ENCODE data around the gene KNSTRN.
A peak's percentile ranks its signal among the peaks of the same experiment; 100 is the strongest.

The KNSTRN gene

DNA sequence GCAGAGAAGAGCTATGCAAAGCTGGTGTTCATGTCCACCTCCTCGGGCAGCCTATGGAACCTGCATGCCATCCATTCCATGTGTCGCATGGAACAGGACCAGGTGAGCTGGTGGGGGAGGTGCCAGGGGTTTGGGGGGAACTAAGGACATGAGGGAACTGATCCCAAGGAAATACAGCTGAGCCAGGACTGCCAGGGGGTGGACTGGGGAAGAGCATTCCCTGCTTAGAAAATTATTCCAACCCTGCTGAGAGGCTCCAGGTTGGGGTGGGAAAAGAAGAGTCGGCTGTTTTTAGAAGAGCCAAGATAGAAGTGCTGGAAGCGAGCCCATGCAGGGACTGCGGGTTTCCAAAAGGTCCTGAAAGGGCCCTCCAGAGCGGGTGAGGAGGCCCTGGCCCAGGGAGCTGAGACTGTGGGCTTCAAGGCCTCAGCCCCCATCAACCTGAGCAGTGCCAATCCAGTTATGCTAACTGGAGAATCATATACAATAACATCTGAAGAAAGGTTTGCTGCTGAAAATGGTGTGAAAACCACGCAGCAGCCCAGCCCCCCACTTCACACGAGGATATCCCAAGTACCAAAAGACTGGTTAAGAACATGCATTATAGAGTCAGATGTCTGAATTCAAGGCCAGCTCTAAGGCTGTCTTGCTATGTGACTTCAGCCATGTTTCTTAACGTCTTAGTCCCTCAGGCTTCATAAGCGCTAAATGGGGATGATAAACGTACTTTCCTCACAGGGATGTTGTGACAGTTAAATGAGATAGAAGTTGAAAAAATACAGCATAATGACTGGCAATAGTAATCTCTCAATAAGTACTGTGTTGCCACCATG, 16.7 kb upstream of the KNSTRN start:
- DNase-seq (ENCODE audit: low spot score) = no peak

DNA sequence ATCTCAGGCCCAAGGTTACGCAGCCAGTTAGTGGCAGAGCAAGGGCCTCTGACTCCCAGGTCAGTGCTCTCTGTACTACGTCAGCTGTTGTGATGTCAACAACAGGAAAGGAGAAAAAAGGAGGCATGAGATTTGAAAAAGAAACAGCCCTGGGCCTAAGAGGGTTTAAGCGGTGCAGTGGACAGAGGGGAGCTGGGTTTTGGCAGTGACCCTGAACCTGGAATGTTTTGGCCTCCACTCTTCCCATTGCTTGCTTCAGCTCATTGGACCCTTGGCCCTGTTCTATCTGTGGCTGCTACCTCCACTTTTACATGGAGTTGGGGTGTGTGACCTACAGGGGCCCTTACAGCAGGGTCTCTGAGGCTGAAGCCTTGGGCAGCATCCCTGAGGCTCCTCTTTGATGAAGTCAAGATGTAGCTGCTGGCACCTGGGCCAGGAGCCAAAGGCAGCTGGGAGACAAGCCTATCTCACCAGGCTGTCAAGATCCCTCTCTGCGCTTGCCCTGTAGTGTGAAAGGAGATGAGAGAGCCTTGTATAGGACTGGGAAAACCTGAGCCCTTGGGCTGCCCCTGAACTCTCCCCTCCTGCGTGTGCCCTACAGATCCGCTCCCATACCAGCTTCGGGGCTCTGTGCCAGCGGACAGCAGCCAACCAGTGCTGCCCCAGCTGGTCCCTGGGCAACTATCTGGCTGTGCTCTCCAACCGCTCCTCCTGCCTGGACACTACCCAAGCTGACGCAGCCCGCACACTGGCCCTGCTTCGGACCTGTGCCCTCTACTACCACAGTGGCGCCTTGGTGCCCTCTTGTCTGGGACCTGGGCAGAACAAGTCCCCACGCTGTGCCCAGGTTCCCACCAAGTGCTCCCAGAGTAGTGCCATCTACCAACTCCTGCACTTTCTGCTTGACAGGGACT, 15.8 kb upstream of the KNSTRN start:
- no peak for DNase-seq (ENCODE audit: low spot score)

DNA sequence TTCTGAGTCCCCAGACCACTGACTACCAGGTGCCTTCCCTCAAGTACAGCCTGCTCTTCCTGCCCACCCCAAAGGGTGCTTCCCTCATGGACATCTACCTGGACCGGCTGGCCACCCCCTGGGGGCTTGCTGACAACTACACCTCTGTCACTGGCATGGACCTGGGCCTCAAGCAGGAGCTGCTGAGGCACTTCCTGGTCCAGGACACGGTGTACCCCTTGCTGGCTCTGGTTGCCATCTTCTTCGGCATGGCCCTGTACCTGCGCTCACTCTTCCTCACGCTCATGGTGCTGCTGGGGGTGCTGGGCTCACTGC, 15.2 kb upstream of the KNSTRN start:
- DNase-seq (ENCODE audit: low spot score) = no peak

DNA sequence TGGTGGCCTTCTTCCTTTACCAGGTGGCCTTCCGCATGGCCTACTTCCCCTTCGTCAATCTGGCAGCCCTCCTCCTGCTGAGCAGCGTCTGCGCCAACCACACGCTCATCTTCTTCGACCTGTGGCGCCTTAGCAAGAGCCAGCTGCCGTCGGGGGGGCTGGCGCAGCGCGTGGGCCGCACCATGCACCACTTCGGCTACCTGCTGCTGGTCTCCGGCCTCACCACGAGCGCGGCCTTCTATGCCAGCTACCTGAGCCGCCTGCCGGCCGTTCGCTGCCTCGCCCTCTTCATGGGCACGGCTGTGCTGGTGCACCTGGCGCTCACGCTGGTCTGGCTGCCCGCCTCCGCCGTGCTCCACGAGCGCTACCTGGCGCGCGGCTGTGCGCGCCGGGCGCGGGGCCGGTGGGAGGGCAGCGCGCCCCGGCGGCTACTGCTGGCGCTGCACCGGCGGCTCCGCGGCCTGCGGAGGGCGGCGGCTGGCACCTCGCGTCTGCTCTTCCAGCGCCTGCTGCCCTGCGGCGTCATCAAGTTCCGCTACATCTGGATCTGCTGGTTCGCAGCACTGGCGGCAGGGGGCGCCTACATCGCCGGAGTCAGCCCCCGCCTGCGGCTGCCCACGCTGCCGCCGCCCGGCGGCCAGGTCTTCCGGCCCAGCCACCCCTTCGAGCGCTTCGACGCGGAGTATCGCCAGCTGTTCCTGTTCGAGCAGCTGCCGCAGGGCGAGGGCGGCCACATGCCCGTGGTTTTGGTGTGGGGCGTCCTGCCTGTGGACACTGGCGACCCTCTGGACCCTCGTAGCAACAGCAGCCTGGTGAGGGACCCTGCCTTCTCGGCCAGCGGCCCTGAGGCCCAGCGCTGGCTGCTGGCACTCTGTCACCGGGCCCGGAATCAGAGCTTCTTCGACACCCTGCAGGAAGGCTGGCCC, 14.6 kb upstream of the KNSTRN start:
- peak; percentile 95 for DNase-seq (ENCODE audit: low spot score)

DNA sequence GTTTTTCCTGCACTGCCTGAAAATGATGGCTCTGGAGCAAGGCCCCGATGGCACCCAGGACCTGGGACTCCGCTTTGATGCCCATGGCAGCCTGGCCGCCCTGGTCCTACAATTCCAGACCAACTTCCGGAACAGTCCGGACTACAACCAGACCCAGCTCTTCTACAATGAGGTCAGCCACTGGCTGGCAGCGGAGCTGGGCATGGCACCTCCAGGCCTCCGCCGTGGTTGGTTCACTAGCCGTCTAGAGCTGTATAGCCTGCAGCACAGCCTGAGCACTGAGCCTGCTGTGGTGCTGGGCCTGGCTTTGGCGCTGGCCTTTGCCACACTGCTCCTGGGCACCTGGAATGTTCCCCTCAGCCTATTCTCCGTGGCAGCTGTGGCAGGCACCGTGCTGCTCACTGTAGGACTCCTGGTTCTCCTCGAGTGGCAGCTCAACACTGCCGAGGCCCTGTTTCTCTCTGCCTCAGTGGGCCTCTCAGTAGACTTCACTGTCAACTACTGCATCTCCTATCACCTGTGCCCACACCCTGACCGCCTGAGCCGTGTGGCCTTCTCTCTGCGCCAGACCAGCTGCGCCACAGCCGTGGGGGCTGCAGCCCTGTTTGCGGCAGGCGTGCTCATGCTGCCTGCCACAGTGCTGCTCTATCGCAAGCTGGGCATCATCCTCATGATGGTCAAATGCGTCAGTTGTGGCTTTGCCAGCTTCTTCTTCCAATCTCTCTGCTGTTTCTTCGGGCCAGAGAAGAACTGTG, 13.6 kb upstream of the KNSTRN start:
- DNase-seq (ENCODE audit: low spot score) = no peak

DNA sequence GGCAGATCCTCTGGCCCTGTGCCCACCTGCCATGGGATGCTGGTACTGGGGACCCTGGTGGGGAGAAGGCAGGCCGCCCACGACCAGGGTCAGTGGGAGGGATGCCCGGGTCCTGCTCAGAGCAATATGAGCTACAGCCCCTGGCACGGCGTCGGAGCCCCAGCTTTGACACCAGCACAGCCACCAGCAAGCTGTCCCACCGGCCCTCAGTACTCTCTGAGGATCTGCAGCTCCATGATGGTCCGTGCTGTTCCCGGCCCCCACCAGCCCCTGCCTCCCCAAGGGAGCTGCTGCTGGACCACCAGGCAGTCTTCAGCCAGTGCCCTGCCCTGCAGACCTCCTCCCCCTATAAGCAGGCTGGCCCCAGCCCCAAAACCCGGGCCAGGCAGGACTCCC, 13.0 kb upstream of the KNSTRN start:
- no peak for DNase-seq (ENCODE audit: low spot score)

DNA sequence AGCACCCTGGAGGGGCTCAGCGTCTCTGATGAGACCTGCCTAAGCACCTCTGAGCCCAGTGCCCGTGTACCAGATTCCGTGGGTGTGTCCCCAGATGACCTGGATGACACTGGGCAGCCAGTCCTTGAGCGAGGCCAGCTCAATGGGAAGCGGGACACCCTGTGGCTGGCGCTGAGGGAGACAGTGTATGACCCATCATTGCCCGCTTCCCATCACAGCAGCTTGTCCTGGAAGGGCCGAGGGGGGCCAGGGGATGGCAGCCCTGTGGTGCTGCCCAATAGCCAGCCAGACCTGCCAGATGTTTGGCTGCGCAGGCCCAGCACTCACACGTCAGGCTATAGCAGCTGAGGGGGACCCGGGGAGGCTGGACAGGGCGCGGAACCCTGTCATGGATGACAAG, 12.6 kb upstream of the KNSTRN start:
- no peak for DNase-seq (ENCODE audit: low spot score)

DNA sequence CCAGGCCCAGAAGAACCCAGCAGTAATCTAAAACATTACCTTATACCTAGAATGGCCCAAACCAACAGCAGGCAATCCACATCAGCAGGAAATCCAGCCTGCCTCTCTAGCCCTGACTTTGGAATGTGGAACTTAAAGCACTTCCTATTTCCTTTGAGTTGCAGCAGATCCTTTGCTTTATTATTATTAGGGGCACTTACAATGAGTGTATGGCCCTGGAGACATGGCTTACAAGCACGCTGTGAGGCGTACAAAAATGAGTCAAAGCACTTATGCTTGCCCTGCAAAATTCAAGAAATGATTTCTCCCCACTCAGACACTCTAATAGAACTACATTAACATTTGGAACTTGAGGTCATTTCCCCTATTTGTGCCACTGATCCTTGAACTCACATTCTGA, 9.5 kb upstream of the KNSTRN start:
- DNase-seq (ENCODE audit: low spot score) = no peak

DNA sequence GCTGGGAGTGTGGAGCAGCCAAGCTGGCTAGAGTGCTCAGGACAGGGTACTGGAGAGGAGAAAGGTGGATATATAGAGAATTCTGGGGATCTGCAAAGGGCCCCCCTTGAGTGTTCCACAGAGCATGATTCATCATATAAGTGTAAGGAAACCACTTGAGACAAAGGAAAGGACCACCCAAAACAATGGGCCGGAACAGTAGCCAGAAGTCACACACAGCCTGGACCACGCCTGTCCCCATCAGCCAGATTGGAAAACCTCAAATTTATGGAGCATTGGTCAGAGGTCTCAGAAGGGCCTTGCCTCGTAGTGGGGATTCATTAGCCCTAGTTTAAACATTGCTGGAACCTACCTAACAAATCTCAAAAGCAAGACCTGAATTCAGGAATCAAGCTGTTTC, 4.9 kb upstream of the KNSTRN start:
- DNase-seq (ENCODE audit: low spot score) = no peak

DNA sequence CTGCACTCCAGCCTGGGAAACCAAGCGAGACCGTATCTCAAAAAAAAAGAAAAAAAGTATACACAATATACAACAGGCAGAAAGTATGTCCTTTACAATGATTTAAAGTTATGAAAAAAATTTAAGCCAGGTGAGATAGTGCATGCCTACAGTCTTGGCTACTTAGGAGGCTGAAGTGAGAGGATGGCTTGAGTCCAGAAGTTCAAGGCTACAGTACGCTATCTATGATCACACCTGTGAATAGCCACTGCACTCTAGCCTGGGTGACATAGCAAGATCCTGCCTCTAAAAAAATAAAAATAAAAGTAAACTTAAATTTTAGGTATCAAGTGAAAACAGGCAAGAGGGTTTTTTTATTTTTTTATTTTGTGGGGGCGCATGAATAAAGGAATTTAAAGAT, 3.1 kb upstream of the KNSTRN start:
- DNase-seq (ENCODE audit: low spot score) = no peak

DNA sequence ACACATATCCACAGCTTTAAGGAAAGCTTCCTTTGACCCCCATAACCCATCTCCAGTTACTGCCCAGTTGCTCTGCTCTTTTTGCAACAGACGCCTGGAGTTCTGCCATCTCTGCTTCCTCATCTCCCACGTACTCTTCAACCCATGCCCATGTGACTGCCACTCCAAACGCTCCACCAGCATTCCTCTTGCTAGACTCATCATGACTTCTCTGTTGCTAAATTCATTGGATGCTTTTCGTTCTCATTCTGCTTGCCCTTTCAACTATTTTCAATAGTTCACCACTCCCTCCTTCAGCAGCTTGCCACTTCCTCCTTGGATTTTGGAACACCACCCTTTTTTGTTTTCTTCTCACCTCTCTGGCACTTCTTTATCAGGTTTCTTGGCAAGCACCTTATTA, 2.7 kb upstream of the KNSTRN start:
- DNase-seq (ENCODE audit: low spot score) = peak; percentile 92

DNA sequence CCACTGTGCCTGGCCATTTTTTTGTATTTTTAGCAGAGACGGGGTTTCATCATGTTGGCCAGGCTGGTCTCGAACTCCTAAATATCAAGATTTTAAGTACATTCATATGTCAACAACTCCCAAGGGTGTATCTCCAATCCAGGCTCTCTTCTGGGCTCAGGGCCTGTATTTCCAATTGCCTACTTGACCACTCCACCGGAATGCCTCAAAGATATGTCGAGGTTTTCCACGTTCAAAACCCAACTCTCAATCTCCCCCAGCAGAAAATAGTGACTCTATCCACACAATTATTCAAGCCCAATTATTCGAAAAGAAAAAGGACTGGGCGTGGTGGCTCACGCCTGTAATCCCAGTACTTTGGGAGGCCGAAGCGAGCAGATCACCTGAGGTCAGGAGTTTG, 1.9 kb upstream of the KNSTRN start:
- no peak for DNase-seq (ENCODE audit: low spot score)

DNA sequence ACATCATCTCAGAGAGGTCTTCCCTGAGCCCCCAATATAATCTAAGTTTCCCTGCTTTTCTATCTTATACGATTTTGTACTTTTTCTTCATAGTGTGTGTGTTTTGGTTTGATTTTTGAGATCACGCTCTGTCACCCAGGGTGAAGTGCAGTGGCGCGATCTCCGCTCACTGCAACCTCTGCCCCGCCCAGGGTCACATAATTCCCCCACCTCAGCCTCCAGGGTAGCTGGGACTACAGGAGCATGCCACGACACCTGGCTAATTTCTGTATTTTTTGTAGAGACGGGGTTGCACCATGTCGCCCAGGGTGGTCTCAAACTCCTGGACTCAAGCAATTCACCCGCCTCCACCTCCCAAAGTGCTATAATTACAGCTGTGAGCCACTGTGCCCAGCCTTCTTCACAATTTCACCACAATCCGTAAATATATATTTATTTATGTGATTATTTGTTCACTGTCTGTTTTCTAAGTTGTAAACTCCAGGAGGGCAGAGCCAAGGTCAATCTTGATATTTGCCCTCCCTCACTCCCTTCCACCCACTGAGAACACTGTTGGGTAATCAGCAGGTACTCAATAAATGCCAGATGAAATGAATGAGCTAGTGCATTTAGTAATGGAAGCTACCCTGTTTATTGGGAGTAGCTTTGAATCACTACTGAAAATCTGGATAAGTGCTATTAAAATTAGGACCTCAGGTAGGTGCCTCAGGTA, 547 bp upstream of the KNSTRN start:
- no peak for DNase-seq (ENCODE audit: low spot score)

DNA sequence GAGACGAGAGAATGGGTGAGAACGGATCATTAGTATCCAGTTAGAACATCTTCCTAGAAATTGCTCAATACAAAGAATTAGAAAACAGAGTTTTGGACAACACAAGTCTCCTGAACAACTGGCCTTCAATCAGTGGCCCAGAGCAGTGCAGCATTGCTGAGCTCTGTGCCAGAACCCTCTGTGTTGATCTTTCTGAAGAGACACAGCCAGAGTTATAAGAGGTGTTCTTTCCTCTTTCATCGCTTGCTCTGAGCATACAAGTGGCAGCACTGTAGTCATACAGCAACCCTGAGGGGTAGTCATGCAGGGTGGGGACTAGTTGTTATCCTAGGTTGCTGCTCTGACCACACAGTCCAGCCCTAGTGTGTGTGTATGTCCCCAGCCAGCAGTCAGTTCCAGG, 4.0 kb downstream of the KNSTRN start:
- no peak for DNase-seq (ENCODE audit: low spot score)

DNA sequence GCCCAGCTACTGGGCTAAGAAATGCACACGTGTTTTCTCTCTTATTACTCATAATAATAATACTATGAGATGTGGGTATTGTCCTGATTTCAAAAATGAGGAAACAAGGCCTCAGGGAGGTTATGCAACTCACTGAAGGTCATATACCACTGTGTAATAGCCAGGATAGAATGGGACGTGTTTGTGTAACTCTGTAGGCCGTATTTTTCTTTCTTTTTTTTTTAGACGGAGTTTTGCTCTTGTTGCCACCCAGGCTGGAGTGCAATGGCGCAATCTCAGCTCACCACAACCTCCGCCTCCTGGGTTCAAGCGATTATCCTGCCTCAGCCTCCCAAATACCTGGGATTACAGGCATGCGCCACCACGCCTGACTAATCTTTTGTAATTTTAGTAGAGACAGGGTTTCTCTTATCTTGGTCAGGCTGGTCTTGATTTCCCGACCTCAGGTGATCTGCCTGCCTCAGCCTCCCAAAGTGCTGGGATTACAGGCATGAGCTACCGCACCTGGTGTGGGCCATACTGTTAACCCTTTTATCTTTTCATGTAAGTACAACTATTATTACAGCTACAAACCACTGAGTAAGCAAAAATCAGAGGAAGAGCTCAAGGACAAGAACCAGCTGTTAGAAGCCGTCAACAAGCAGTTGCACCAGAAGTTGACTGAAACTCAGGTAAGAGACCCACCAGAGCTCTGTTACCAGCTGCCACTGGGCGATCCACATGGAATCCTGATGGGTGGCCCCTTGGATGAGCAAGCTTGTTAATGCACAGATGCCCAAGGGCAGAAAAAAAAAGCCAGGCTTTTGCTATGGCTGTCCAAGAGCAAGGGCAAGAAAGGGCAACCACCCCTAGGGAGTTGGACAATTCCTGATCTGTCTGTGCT, 6.7 kb downstream of the KNSTRN start:
- no peak for DNase-seq (ENCODE audit: low spot score)

DNA sequence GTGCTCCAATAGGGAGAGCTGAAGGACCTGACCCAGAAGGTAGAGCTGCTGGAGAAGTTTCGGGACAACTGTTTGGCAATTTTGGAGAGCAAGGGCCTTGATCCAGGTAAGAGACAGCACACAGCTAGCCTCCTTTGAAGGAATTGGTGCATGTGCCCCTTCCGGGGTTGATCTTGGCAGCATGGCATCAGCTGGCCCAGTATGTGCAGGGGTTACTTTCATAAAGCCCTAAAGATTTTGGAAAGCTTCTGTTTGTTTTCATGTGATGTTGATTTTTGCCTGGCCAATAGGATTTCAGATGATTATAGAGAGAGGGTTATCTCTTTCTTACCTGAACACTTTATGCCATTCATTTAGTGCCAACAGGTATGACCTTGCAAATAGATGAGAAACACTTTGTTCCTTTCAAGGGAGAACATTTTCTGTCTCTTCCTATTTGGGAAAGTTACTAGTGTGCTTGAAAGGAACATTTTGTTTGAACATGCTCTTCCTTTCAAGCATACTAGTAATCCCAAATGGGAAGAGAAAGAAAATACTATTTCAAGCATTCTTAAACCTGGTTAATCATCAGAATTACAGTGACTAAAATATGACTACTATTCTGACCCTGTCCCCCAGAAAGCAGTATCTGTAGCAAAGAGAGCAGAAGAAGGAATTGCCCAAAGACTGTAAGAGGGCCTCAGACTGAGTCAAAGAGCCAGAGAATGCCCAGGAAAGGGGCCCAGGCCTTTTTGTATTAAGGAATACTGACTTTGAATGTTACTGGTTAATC, 7.5 kb downstream of the KNSTRN start:
- no peak for DNase-seq (ENCODE audit: low spot score)

DNA sequence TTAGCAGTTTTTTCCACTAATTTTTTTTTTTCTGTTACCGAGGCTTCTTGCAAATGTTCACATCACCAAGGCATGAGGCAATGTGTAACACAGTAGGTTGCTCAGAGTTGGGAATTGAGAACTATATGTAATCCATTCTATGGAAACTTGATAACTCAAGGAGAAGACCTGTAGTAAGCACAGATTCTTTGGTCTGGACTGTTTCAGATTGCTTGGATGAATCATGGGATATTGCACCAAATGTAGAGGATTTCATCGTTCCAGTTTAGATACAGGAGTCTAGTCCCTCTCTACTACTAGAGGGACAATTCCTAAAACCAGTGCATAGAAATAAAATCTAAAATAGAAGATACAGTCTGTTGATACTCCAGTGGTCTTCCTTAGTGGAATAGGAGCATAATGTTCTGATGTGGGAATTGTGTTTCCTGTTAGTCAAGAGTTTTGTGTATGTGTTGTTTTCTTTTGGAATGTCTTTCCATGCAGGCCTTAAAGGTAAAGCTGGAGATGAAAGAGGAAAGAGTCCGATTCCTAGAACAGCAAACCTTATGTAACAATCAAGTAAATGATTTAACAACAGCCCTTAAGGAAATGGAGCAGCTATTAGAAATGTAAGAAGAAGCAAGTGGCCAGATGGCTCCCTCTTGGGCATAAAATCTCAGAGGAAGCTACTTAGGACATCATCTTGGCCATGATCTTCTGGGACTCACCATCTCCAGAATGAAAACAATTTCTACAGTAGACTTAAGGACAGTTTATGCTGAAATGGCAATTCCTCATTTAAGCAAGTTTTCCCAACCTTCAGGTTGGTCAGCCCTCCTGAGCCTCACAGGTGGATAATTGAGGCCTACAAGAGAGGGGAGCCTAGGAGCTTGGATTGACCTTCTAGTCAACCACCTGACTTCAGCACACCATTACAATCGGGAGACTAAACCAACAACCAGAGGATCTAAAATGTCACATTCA, 10.7 kb downstream of the KNSTRN start:
- no peak for DNase-seq (ENCODE audit: low spot score)

Measured in AG20443 (cell line).